Tibial nerve (tissue), 4 donors: Measurements from ENCODE around the gene CKAP4. TPM values are rescaled to one million over a fixed set of nuclear protein-coding genes. Genes with fewer than 3 reads are reported as not detected.
"Not testable (repeated sequence)": the region's sequence is repeated elsewhere in the genome, so short reads cannot be mapped to it uniquely, and the experiment has no call there.

ENCODE experiments used
- DNase-seq, 2 donors: peaks; one replicate each; pipeline ENCODE4 v3.0.0-alpha.2; 2019; ENCODE audit warnings: low spot score in 2 of 2
- H3K27ac ChIP-seq, 4 donors: fragments of 200-600 bp; sonication (generic) in 3 of 4; one replicate each; pipeline ENCODE4 v1.5.1; 2017 to 2019; ENCODE audit warnings: mild to moderate bottlenecking in 1 of 4
- H3K27me3 ChIP-seq, 2 donors: fragments of 200-600 bp; sonication (generic) in 1 of 2; one replicate each; pipeline versions ENCODE4 v1.5.1 to v1.6.0; 2017 to 2019
- H3K36me3 ChIP-seq, 3 donors: fragments of 200-600 bp; sonication (generic); one replicate each; pipeline ENCODE4 v1.5.1; 2018 to 2019
- H3K4me1 ChIP-seq, 4 donors: fragments of 200-600 bp; sonication (generic) in 3 of 4; one replicate each; pipeline ENCODE4 v1.5.1; 2017 to 2019
- H3K4me3 ChIP-seq, 4 donors: fragments of 200-600 bp; sonication (generic) in 3 of 4; one replicate each; pipeline ENCODE4 v1.5.1; 2017 to 2019; ENCODE audit warnings: mild to moderate bottlenecking in 1 of 4, moderate library complexity in 1 of 4
- H3K9me3 ChIP-seq, 4 donors: fragments of 200-600 bp; sonication (generic) in 3 of 4; one replicate each; pipeline ENCODE4 v1.5.1; 2017 to 2019
- EP300 ChIP-seq, 2 donors: sonication (generic); formaldehyde crosslinking; IDR thresholded peaks; one replicate each; pipeline ENCODE4 v1.6.1; 2017; ENCODE audit warnings: antibody characterized with exemption in 2 of 2, mild to moderate bottlenecking in 1 of 2
- POLR2A ChIP-seq, 2 donors: fragments of 450-650 bp; IDR thresholded peaks; one replicate each; pipeline ENCODE4 v1.6.1; 2017; ENCODE audit warnings: antibody characterized with exemption in 2 of 2, mild to moderate bottlenecking in 2 of 2, moderate library complexity in 2 of 2
- WGBS, 2 donors: methylation state at CpG; one replicate each; pipeline ENCODE4 v1.1.5; 2018; 5-methylcytosine and 5-hydroxymethylcytosine counted together
- total RNA-seq, 4 donors: library from RNA; depleted of rRNA; stranded (reverse); fragments of >200 nt; gene quantifications; one replicate each; pipeline ENCODE4 v1.1.0, GENCODE V29; 2016
- TF ChIP-seq, protein P1 (sequence below), 5 experiments: fragments of 200-600 bp in 3 of 5; fragments of 450-650 bp in 2 of 5; sonication (generic) in 3 of 5; IDR thresholded peaks; one replicate each; pipeline ENCODE4 v1.5.1; 2016 to 2019; ENCODE audit warnings: antibody characterized with exemption in 5 of 5, mild to moderate bottlenecking in 3 of 5, moderate library complexity in 2 of 5

CKAP4 gene
- total RNA-seq, 4 donors from 2014 or later: 29.9 to 49.5 (median 38.7) TPM

DNA sequence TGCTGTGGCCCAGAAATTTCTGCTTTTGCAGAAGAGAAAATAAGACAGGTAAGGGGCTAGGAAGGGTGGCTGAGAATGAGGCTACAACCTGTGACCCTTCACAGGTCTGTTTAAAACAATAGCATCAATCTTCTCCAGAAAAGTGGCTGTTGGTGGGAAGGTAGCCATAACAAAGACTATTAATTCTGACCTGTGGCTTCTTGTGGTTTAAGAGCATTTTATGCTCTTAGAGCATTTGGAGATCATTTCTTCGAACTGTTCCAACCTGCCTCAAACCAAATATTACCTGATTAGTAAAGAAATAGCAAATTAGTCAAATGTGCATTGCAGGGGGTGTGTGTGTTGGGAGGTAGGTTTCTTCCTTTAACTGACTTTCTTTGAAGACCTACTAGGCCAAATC, 39.5 kb upstream of the CKAP4 start:
- WGBS, 2 donors: 74 to 77% methylated on average over 1 of the region's 1 CpG
- Histone ChIP-seq H3K27ac (no peak overlapping the region), H3K4me3 (no peak overlapping the region), H3K27me3 (no peaks in the 10 kb centered on the region), H3K36me3 (no peaks in the 10 kb centered on the region), H3K4me1 (peaks cover 0 to 11% (median 0%) of the 10 kb centered on the region in 4 donors), H3K9me3 (peaks cover 0 to under 1% (median 0%) of the 10 kb centered on the region in 4 donors)
- DNase-seq: no peak
- TF ChIP-seq, protein P1, sequence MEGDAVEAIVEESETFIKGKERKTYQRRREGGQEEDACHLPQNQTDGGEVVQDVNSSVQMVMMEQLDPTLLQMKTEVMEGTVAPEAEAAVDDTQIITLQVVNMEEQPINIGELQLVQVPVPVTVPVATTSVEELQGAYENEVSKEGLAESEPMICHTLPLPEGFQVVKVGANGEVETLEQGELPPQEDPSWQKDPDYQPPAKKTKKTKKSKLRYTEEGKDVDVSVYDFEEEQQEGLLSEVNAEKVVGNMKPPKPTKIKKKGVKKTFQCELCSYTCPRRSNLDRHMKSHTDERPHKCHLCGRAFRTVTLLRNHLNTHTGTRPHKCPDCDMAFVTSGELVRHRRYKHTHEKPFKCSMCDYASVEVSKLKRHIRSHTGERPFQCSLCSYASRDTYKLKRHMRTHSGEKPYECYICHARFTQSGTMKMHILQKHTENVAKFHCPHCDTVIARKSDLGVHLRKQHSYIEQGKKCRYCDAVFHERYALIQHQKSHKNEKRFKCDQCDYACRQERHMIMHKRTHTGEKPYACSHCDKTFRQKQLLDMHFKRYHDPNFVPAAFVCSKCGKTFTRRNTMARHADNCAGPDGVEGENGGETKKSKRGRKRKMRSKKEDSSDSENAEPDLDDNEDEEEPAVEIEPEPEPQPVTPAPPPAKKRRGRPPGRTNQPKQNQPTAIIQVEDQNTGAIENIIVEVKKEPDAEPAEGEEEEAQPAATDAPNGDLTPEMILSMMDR (IDR thresholded peaks at IDR 0.05): no peak
- TF ChIP-seq POLR2A (IDR thresholded peaks at IDR 0.05) (no peak), EP300 (IDR thresholded peaks at IDR 0.05) (no peak)

DNA sequence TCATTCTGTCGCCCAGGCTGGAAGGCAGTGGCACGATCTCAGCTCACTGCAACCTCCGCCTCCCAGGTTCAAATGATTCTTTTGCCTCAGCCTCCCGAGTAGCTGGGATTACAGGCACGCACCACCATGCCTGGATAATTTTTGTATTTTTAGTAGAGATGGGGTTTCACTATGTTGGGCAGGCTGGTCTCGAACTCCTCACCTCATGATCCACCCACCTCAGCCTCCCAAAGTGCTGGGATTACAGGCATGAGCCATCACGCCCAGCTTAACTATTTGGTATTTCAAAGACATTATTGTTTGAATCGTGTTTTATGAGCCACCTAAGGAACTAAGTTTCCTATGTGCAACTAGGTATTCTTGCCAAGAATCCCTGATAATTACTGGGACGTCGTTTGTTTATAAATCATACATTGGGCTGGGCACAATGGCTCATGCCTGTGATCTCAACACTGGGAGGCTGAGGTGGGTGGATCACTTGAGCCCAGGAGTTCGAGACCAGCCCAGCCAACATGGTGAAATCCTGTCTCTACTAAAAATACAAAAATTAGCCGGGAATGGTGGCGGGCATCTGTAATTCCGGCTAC, 38.8 kb upstream of the CKAP4 start:
- H3K27ac ChIP-seq, H3K4me3 ChIP-seq, H3K36me3 ChIP-seq, H3K27me3 ChIP-seq, H3K9me3 ChIP-seq, DNase-seq: not testable (repeated sequence)
- WGBS, 2 donors: 78 to 79% methylated on average over 14 of the region's 14 CpGs
- H3K4me1 ChIP-seq: peaks cover 0 to 11% (median 0%) of the 10 kb centered on the region in 4 donors

DNA sequence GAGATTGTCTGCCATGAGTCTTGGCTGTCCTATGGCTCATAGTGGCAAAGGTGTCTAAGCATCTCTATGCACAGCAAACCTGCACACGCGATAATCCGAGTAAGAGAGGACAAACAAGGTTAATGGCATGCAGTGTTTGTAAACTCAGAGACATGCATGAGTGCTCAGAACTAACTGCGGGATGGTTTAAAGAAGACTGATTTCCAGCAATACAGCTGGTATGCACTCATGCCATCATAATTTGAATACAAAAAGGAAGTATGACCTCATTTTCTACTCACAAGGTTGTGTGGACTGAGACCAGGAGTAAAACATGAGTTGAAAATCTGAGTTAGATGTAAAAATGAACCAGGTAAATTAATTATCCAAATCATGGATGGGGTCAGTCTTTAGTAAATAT, 38.2 kb upstream of the CKAP4 start:
- H3K27me3 ChIP-seq: no peaks in the 10 kb centered on the region
- no peak for DNase-seq
- H3K27ac ChIP-seq: no peak overlapping the region
- H3K4me3 ChIP-seq: no peak overlapping the region
- peaks cover 0 to 11% (median 0%) of the 10 kb centered on the region in 4 donors for H3K4me1 ChIP-seq
- H3K9me3 ChIP-seq: peaks cover 0 to 8% (median 0%) of the 10 kb centered on the region in 4 donors
- TF ChIP-seq, protein P1 (IDR thresholded peaks at IDR 0.05): no peak
- TF ChIP-seq POLR2A (IDR thresholded peaks at IDR 0.05) (no peak), EP300 (IDR thresholded peaks at IDR 0.05) (no peak)
- no peaks in the 10 kb centered on the region for H3K36me3 ChIP-seq
- 81 to 85% methylated on average over 4 of the region's 4 CpGs for WGBS, 2 donors

DNA sequence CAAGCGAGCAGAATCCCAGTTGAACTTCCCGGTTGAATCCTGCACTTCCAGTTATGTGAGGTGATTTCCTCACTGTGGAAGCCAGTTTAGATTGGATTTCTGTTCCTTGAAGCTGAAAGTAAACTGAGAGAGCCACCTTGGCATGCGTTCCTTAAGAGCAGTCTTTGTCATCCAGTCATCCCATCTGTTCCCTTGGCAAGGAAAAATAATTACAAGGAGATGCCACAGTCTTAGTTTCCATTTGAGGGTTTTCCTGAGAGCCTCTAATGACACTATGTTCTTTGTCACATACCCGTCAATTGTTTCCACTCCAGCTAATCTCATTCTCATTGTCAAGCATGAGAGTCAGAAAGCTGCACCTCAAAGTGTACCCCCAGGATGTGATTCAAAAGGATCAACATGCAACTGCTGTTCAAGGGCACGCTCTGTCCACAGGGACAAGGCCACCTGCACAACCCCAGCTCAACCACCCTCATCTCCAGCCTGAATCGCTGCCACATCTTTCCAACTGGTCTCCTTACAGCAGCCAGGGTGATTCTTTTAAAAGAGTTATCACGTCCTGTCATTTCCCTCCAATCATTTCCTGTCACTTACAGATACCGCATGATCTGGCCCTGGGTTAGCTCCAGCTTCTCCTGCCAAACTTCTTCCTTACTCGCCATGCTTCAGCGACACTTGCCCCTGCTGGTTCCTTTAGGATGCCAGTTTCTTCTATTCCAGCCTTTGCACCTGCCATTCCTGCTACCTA, 36.7 kb upstream of the CKAP4 start:
- Histone ChIP-seq H3K36me3 (no peaks in the 10 kb centered on the region), H3K4me3 (no peak overlapping the region), H3K9me3 (peaks cover 0 to 8% (median 0%) of the 10 kb centered on the region in 4 donors), H3K27ac (no peak overlapping the region), H3K4me1 (peaks cover 0 to 11% (median 0%) of the 10 kb centered on the region in 4 donors), H3K27me3 (no peaks in the 10 kb centered on the region)
- no peak for DNase-seq
- WGBS, 2 donors: 71 to 72% methylated on average over 10 of the region's 10 CpGs
- TF ChIP-seq POLR2A (IDR thresholded peaks at IDR 0.05): no peak
- no peak for TF ChIP-seq EP300 (IDR thresholded peaks at IDR 0.05)
- TF ChIP-seq, protein P1 (IDR thresholded peaks at IDR 0.05): no peak

DNA sequence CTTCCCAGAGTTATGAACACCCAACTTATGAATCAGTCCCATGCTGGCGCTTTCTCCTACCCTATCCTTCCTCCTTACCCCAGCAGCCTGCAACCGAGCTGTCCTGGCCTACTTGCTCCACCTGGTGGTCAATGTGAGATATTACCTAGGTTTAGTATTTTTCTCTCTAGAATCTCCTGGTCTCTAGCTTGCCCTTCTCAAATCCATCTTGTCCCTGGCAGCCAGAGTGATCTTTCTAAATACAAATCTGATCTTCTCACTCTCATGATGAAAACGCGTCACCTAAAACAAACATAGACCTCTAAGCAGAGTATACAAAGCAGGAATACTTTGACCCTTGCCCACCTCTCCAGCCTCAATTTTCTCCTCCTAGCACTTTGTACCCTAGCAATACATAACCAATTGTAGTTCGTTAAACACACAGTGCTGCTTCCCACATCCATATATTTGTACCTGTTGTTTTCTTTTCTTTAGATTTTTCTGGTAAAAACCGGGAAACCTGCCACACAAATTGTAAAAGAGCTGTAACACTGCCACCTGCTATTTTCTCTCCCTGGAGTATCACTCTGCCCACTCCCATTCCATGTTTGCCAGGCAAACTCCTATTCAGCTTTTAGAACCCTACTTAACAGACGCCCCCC, 34.8 kb upstream of the CKAP4 start:
- 37 to 46% methylated on average over 7 of the region's 7 CpGs for WGBS, 2 donors

More for the DNA sequence above, 34.8 kb upstream of the CKAP4 start:
- TF ChIP-seq, protein P1 (IDR thresholded peaks at IDR 0.05): peak; percentile 37 to 65 (median 52)
- TF ChIP-seq EP300 (IDR thresholded peaks at IDR 0.05): no peak
- Histone ChIP-seq H3K36me3 (no peaks in the 10 kb centered on the region), H3K4me3 (no peak overlapping the region), H3K9me3 (peaks cover 0 to 8% (median 0%) of the 10 kb centered on the region in 4 donors), H3K27ac (no peak overlapping the region), H3K27me3 (no peaks in the 10 kb centered on the region), H3K4me1 (no peaks in the 10 kb centered on the region)
- no peak for DNase-seq
